ENCODE measurements around the gene AK1. TPM values are rescaled to one million over a fixed set of nuclear protein-coding genes. Genes with fewer than 3 reads are reported as not detected.
A peak's percentile ranks its signal among the peaks of the same experiment; 100 is the strongest.

AK1 gene
- total and polyA plus RNA-seq, 9 of the 15 experiments (the other 6 are each of a cell fraction or from before 2014, with no cell fraction given): 10.1 to 71.8 (median 39.0) TPM

GRCh38 chr9:127828262-127829031 lies 49.0 kb downstream of the AK1 start (continued):
- TF ChIP-seq ZBTB40 (IDR thresholded peaks at IDR 0.05) (peak; percentile 38; the same call in 1 of the 2 replicates), ZBTB40 (CRISPR knock-in tag; IDR thresholded peaks at IDR 0.05) (no peak), KLF6 (CRISPR knock-in tag; IDR thresholded peaks at IDR 0.05; ENCODE audit: borderline replicate concordance) (peak; percentile 63; the same call in 1 of the 2 replicates), NFIC (IDR thresholded peaks at IDR 0.05) (peak; percentile 42), ADNP (tag; IDR thresholded peaks at IDR 0.05) (no peak), OTX1 (CRISPR knock-in tag; IDR thresholded peaks at IDR 0.05) (peak; percentile 76; the same call in 1 of the 2 replicates), BRD4 (IDR thresholded peaks at IDR 0.05) (no peak), PURB (CRISPR knock-in tag; IDR thresholded peaks at IDR 0.05; ENCODE audit: low read depth) (no peak), IRF9 (tag; IDR thresholded peaks at IDR 0.05) (no peak), ARNT (IDR thresholded peaks at IDR 0.05) (no peak), NONO (IDR thresholded peaks at IDR 0.05; ENCODE audit: low read depth in 2 of 2, low read length in 1 of 2) (peak; percentile 30 to 90; a peak in 3 of 4 replicates), ILF3 (IDR thresholded peaks at IDR 0.05; ENCODE audit: borderline replicate concordance) (no peak), SPI1 (IDR thresholded peaks at IDR 0.05; ENCODE audit: borderline replicate concordance, low read depth, low read length) (no peak), CSDE1 (IDR thresholded peaks at IDR 0.05) (no peak), HDGF (IDR thresholded peaks at IDR 0.05) (peak; percentile 69; the same call in 1 of the 2 replicates), ELF1 (tag; IDR thresholded peaks at IDR 0.05) (peak; percentile 55; the same call in 1 of the 2 replicates)
- TF ChIP-seq, protein P1, sequence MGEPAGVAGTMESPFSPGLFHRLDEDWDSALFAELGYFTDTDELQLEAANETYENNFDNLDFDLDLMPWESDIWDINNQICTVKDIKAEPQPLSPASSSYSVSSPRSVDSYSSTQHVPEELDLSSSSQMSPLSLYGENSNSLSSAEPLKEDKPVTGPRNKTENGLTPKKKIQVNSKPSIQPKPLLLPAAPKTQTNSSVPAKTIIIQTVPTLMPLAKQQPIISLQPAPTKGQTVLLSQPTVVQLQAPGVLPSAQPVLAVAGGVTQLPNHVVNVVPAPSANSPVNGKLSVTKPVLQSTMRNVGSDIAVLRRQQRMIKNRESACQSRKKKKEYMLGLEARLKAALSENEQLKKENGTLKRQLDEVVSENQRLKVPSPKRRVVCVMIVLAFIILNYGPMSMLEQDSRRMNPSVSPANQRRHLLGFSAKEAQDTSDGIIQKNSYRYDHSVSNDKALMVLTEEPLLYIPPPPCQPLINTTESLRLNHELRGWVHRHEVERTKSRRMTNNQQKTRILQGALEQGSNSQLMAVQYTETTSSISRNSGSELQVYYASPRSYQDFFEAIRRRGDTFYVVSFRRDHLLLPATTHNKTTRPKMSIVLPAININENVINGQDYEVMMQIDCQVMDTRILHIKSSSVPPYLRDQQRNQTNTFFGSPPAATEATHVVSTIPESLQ (CRISPR knock-in tag; IDR thresholded peaks at IDR 0.05): no peak
